Right lobe of liver (tissue), 4 donors: ENCODE measurements around the gene PTPRM.

ENCODE experiments used
- POLR2A ChIP-seq: fragments of 450-650 bp; IDR thresholded peaks from one replicate; pipeline ENCODE4 v1.6.1; 2017; ENCODE audit warnings: antibody characterized with exemption, mild to moderate bottlenecking
- TF ChIP-seq, protein P1 (sequence below), 4 donors: fragments of 200-600 bp in 3 of 4; fragments of 450-650 bp in 1 of 4; IDR thresholded peaks; one replicate each; pipeline versions ENCODE4 v1.5.1 to v1.8.0; 2016 to 2022; ENCODE audit warnings: antibody characterized with exemption in 4 of 4, mild to moderate bottlenecking in 2 of 4
- donor health status: DM: no; HTN: no; CAD: no.
- donor health status: DM: no; HTN: no; CAD: no.
- donor health status: DM: no; HTN: yes; CAD: no.

GRCh38 chr18:8439055-8439454 is 871.9 kb downstream of the PTPRM start:
- TF ChIP-seq POLR2A, result no peak
- TF ChIP-seq, protein P1, sequence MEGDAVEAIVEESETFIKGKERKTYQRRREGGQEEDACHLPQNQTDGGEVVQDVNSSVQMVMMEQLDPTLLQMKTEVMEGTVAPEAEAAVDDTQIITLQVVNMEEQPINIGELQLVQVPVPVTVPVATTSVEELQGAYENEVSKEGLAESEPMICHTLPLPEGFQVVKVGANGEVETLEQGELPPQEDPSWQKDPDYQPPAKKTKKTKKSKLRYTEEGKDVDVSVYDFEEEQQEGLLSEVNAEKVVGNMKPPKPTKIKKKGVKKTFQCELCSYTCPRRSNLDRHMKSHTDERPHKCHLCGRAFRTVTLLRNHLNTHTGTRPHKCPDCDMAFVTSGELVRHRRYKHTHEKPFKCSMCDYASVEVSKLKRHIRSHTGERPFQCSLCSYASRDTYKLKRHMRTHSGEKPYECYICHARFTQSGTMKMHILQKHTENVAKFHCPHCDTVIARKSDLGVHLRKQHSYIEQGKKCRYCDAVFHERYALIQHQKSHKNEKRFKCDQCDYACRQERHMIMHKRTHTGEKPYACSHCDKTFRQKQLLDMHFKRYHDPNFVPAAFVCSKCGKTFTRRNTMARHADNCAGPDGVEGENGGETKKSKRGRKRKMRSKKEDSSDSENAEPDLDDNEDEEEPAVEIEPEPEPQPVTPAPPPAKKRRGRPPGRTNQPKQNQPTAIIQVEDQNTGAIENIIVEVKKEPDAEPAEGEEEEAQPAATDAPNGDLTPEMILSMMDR (IDR thresholded peaks at IDR 0.05), result no peak
